AG10803 (cell line): ENCODE measurements around the gene BABAM2.

ENCODE experiments used
- DNase-seq: peaks from one replicate; pipeline ENCODE4 v3.0.0; 2010; ENCODE audit warnings: low read depth
- H3K4me3 ChIP-seq: 2 replicates; pipeline ENCODE4 v1.5.1; 2011; ENCODE audit warnings: mild to moderate bottlenecking, low read length, control low read depth
- TF ChIP-seq, protein P1 (sequence below): conservative IDR thresholded peaks from 2 replicates; pipeline ENCODE4 v1.5.1; 2011; ENCODE audit warnings: mild to moderate bottlenecking, low read length, control low read depth, inconsistent platforms

Gene BABAM2

GRCh38 chr2:28335666-28336065, 445.1 kb downstream of the BABAM2 start:
- DNase-seq = no peak
- TF ChIP-seq, protein P1, sequence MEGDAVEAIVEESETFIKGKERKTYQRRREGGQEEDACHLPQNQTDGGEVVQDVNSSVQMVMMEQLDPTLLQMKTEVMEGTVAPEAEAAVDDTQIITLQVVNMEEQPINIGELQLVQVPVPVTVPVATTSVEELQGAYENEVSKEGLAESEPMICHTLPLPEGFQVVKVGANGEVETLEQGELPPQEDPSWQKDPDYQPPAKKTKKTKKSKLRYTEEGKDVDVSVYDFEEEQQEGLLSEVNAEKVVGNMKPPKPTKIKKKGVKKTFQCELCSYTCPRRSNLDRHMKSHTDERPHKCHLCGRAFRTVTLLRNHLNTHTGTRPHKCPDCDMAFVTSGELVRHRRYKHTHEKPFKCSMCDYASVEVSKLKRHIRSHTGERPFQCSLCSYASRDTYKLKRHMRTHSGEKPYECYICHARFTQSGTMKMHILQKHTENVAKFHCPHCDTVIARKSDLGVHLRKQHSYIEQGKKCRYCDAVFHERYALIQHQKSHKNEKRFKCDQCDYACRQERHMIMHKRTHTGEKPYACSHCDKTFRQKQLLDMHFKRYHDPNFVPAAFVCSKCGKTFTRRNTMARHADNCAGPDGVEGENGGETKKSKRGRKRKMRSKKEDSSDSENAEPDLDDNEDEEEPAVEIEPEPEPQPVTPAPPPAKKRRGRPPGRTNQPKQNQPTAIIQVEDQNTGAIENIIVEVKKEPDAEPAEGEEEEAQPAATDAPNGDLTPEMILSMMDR = no peak
- no peak overlapping the region for H3K4me3 ChIP-seq

- no peak overlapping the region for H3K4me3 ChIP-seq
- DNase-seq = no peak
- TF ChIP-seq, protein P1 = no peak
Measured at GRCh38 chr2:28336264-28336980, 445.9 kb downstream of the BABAM2 start.

DNA sequence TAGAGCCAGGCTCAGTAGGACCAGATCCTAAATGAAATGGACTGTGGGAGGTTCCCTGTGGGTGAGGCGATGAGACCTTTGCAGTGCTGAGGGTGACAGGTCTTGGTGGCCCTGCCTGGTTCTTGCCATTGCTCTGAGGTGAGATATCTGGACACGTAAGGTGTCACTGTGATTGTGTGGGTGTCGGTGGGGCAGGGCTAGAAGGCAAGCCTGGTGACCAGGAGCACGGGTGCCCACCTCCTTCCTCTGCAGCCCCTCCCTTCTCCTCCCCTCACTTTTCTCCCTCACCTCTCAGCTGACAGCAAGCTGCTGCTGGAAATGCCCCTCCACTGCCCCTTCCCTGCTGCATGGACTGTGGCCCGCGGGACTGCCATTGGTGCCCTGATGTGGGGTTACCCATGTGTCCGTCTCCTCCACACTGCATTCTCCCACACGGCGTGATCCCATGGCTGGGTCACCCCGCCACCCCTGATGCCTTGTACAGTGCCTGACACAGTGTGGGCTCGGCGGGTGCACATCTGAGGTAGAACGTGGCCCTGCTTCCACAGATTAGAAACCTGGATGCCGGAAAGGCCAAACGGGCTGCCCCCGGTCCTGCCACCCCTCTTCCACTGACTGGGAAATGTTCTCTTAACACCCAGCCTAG, 446.6 kb downstream of the BABAM2 start:
- no peak overlapping the region for H3K4me3 ChIP-seq
- DNase-seq = no peak
- TF ChIP-seq, protein P1 = no peak

- TF ChIP-seq, protein P1 = no peak; the same call in 1 of the 2 replicates
- DNase-seq = peak; percentile 98
- no peak overlapping the region; the same call in 1 of the 2 replicates for H3K4me3 ChIP-seq
Measured at GRCh38 chr2:28338046-28338817, 447.7 kb downstream of the BABAM2 start.

DNA sequence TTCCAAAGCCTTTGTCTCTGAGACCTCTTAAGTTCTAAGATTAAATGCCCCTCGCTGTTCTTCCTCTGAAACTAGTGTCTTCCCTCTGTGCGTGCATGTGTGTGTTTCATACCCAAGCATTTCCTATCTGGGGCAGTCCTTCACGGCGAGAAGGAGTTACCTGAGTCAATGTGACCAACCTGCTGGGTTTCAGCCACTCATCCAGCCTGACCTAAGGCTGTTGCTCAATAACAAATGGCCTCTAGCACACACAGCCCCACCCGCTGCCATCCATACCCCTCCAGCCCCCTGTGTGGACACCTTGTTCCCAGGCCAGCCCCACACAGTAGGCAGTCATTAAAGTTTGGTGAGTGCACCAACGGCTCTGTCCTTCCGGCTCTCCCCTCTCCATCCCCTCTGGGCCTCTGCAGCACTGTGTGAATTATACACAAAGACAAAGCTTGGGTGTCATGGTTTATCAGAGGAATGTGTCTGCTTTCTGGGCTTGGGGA, 448.3 kb downstream of the BABAM2 start:
- TF ChIP-seq, protein P1 = no peak
- no peak for DNase-seq
- H3K4me3 ChIP-seq = no peak overlapping the region

DNA sequence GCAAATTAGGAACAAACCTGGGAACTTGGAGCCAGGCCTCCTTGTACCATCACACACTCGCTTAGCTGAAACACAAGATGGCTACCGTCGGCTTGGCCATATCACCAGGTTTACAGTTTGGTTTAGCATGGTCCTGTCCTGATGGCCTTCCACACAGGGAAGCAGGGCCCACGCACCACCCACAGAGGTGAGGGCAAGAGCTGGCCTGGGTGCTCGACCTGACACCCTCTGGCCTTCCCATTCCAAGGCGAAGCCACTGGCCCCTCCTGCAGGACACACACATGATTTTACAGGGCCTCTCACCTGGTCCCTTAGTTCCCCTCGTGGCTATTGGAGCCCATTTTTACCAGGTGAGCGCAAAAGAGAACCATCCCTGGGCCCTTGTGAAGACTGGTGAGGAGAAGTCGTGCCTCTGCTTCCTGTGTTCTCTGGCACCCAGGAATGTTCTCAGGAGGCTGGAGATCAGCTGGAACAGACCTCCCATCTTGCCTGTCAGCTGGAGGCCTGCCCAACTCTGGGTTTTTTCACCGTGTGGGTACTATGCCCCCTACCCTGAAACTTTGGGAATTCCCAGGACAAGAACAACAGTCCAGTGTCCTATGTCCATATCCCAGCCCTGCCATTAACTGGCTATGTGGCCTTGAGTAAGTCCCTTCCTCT, 449.1 kb downstream of the BABAM2 start:
- TF ChIP-seq, protein P1 = no peak
- no peak for DNase-seq
- H3K4me3 ChIP-seq = no peak overlapping the region
